Stimulated activated CD4-positive, alpha-beta T cell treated with anti-CD3 and anti-CD28 coated beads, Interleukin-12 subunit alpha, Interleukin-12 subunit beta, amount 100 ng/mL, for 48 hours (primary cell): ENCODE measurements around the gene GNAL.
"Not testable (repeated sequence)": the region's sequence is repeated elsewhere in the genome, so short reads cannot be mapped to it uniquely, and the experiment has no call there.

Experiments used
- DNase-seq, 3 donors: peaks; one replicate each; pipeline ENCODE4 v3.0.0-alpha.2; 2020; ENCODE audit warnings: low read depth in 2 of 3, low spot score in 1 of 3

The GNAL gene

GRCh38 chr18:11871501-11871900, 182.4 kb downstream of the GNAL start:
- no peak for DNase-seq

- DNase-seq: no peak
These were observed 183.5 kb downstream of the GNAL start for GRCh38 chr18:11872479-11873136.

- no peak for DNase-seq
These were observed 184.7 kb downstream of the GNAL start for GRCh38 chr18:11873670-11874340.

- no peak for DNase-seq
These were observed 185.6 kb downstream of the GNAL start for GRCh38 chr18:11874676-11875075.

GRCh38 chr18:11877497-11878135, 188.6 kb downstream of the GNAL start:
- no peak for DNase-seq

- no peak for DNase-seq
These were observed 191.7 kb downstream of the GNAL start for GRCh38 chr18:11880586-11881304.

GRCh38 chr18:11882636-11883035, 193.6 kb downstream of the GNAL start:
- DNase-seq: no peak

- no peak for DNase-seq
These were observed 194.1 kb downstream of the GNAL start for GRCh38 chr18:11883153-11883552.

- DNase-seq: no peak
These were observed 195.4 kb downstream of the GNAL start for GRCh38 chr18:11884396-11885030.

GRCh38 chr18:11885278-11885947, 196.3 kb downstream of the GNAL start:
- DNase-seq: no peak

GRCh38 chr18:11886577-11887110, 197.6 kb downstream of the GNAL start:
- no peak for DNase-seq

- DNase-seq: no peak
These were observed 198.5 kb downstream of the GNAL start for GRCh38 chr18:11887328-11888128.

- DNase-seq: no peak
These were observed 199.7 kb downstream of the GNAL start for GRCh38 chr18:11888726-11889125.

GRCh38 chr18:11889284-11889683, 200.2 kb downstream of the GNAL start:
- no peak for DNase-seq

GRCh38 chr18:11891737-11892136, 202.7 kb downstream of the GNAL start:
- no peak for DNase-seq

- DNase-seq: not testable (repeated sequence)
These were observed 203.4 kb downstream of the GNAL start for GRCh38 chr18:11892438-11892837.

- DNase-seq: no peak
These were observed 208.7 kb downstream of the GNAL start for GRCh38 chr18:11897781-11898180.

- DNase-seq: no peak
These were observed 210.0 kb downstream of the GNAL start for GRCh38 chr18:11899063-11899462.

- no peak for DNase-seq
These were observed 212.9 kb downstream of the GNAL start for GRCh38 chr18:11901826-11902438.
